Measurements from ENCODE around the gene PTCH1. TPM values are rescaled to one million over a fixed set of nuclear protein-coding genes. Genes with fewer than 3 reads are reported as not detected.

The PTCH1 gene
- total RNA-seq, 1 experiment from 2014 or later: 33.4 TPM

- Histone ChIP-seq H3K27me3 (ENCODE audit: insufficient read depth, low read depth) (peaks cover 95% of the 10 kb centered on the region), H3K4me3 (no peak overlapping the region), H3K79me2 (ENCODE audit: low read depth) (no peaks in the 10 kb centered on the region), H3K36me3 (ENCODE audit: low read depth) (no peaks in the 10 kb centered on the region), H3K9me2 (ENCODE audit: insufficient read depth) (no peaks in the 10 kb centered on the region), H3K4me2 (no peak overlapping the region), H3F3A (ENCODE audit: insufficient read depth, low read depth) (no peaks in the 10 kb centered on the region), H3K4me1 (replicated peaks; ENCODE audit: insufficient read depth) (no peaks in the 10 kb centered on the region), H2AFZ (no peak overlapping the region), H4K20me1 (ENCODE audit: insufficient read depth) (no peaks in the 10 kb centered on the region; the same call in 1 of the 2 replicates), H3K27ac (no peak overlapping the region), H3K9me3 (ENCODE audit: insufficient read depth, low read depth) (no peaks in the 10 kb centered on the region)
- no TSS peak for BruUV-seq (replicated peaks)
- TF ChIP-seq, protein P1, sequence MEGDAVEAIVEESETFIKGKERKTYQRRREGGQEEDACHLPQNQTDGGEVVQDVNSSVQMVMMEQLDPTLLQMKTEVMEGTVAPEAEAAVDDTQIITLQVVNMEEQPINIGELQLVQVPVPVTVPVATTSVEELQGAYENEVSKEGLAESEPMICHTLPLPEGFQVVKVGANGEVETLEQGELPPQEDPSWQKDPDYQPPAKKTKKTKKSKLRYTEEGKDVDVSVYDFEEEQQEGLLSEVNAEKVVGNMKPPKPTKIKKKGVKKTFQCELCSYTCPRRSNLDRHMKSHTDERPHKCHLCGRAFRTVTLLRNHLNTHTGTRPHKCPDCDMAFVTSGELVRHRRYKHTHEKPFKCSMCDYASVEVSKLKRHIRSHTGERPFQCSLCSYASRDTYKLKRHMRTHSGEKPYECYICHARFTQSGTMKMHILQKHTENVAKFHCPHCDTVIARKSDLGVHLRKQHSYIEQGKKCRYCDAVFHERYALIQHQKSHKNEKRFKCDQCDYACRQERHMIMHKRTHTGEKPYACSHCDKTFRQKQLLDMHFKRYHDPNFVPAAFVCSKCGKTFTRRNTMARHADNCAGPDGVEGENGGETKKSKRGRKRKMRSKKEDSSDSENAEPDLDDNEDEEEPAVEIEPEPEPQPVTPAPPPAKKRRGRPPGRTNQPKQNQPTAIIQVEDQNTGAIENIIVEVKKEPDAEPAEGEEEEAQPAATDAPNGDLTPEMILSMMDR (conservative IDR thresholded peaks at IDR 0.05): no peak
- no peak for TF ChIP-seq EZH2 (IDR thresholded peaks at IDR 0.05; ENCODE audit: low read depth)
- intact Hi-C loops (cut with micrococcal nuclease; ENCODE audit: unreplicated experiment): no loop called here
- DNase-seq: no peak
- POLR2A ChIA-PET (ENCODE audit: unreplicated experiment): no interaction called here
- CTCF ChIA-PET: no interaction called here
These were observed 40.4 kb upstream of the PTCH1 start for GRCh38 chr9:95557142-95557541.

- Histone ChIP-seq H3K9me3 (ENCODE audit: insufficient read depth, low read depth) (no peaks in the 10 kb centered on the region), H3F3A (ENCODE audit: insufficient read depth, low read depth) (no peaks in the 10 kb centered on the region), H3K4me2 (no peak overlapping the region), H3K9me2 (ENCODE audit: insufficient read depth) (no peaks in the 10 kb centered on the region), H3K4me3 (no peak overlapping the region), H3K79me2 (ENCODE audit: low read depth) (no peaks in the 10 kb centered on the region), H4K20me1 (ENCODE audit: insufficient read depth) (no peaks in the 10 kb centered on the region; the same call in 1 of the 2 replicates), H3K4me1 (replicated peaks; ENCODE audit: insufficient read depth) (no peaks in the 10 kb centered on the region), H3K27ac (no peak overlapping the region), H3K27me3 (ENCODE audit: insufficient read depth, low read depth) (peaks cover 93% of the 10 kb centered on the region), H2AFZ (no peak overlapping the region), H3K36me3 (ENCODE audit: low read depth) (no peaks in the 10 kb centered on the region)
- BruUV-seq (replicated peaks): no TSS peak
- TF ChIP-seq, protein P1 (conservative IDR thresholded peaks at IDR 0.05): no peak
- no peak for TF ChIP-seq EZH2 (IDR thresholded peaks at IDR 0.05; ENCODE audit: low read depth)
- ChIA-PET CTCF (no interaction called here), POLR2A (ENCODE audit: unreplicated experiment) (no interaction called here)
- intact Hi-C loops (cut with micrococcal nuclease; ENCODE audit: unreplicated experiment): no loop called here
- no peak for DNase-seq
These were observed 39.8 kb upstream of the PTCH1 start for GRCh38 chr9:95556521-95556920.

GRCh38 chr9:95552814-95553546, 36.2 kb upstream of the PTCH1 start:
- no peak overlapping the region for H2AFZ ChIP-seq
- CTCF ChIA-PET: no interaction called here

More at GRCh38 chr9:95552814-95553546, 36.2 kb upstream of the PTCH1 start:
- H3F3A ChIP-seq (ENCODE audit: insufficient read depth, low read depth): no peaks in the 10 kb centered on the region
- H3K27ac ChIP-seq: no peak overlapping the region
- H3K36me3 ChIP-seq (ENCODE audit: low read depth): no peaks in the 10 kb centered on the region
- no peak overlapping the region for H3K4me2 ChIP-seq
- no peaks in the 10 kb centered on the region for H3K9me2 ChIP-seq (ENCODE audit: insufficient read depth)
- no peaks in the 10 kb centered on the region for H3K9me3 ChIP-seq (ENCODE audit: insufficient read depth, low read depth)
- H3K4me3 ChIP-seq: no peak overlapping the region
- no peaks in the 10 kb centered on the region for H3K4me1 ChIP-seq (replicated peaks; ENCODE audit: insufficient read depth)
- intact Hi-C loops (cut with micrococcal nuclease; ENCODE audit: unreplicated experiment): no loop called here
- H3K27me3 ChIP-seq (ENCODE audit: insufficient read depth, low read depth): peaks cover 91% of the 10 kb centered on the region
- BruUV-seq (replicated peaks): no TSS peak
- POLR2A ChIA-PET (ENCODE audit: unreplicated experiment): no interaction called here
- TF ChIP-seq EZH2 (IDR thresholded peaks at IDR 0.05; ENCODE audit: low read depth): no peak
- TF ChIP-seq, protein P1 (conservative IDR thresholded peaks at IDR 0.05): no peak
- DNase-seq: no peak
- no peaks in the 10 kb centered on the region for H4K20me1 ChIP-seq (ENCODE audit: insufficient read depth)
- H3K79me2 ChIP-seq (ENCODE audit: low read depth): no peaks in the 10 kb centered on the region

Data from PC-9 (cell line).